ENCODE data around the gene CFAP46. TPM values are rescaled to one million over a fixed set of nuclear protein-coding genes. Genes with fewer than 3 reads are reported as not detected.
"Not testable (repeated sequence)": the region's sequence is repeated elsewhere in the genome, so short reads cannot be mapped to it uniquely, and the experiment has no call there.

Gene CFAP46
- total RNA-seq, 4 donors from 2014 or later = not detected

DNA sequence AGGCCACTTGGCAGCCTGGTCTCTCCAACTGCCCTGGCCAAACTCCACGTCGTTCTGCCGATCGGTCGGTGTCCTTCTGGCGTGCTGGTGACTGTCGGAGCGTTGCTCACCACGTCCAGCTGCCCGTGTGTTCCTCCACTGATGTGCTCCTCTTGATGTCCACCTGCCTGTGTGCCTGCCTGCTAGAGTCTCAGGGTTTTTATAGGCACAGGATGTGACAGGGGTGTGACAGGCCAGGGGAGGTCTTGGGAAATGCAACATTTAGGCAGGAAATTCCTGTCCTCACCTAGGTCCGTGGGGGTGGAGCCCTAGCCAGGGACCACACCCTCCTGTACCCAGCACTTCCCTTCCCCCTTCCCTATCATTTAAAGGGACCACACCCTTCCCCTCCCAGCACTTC, 25.2 kb upstream of the CFAP46 start:
- H3K4me1 ChIP-seq = no peaks in the 10 kb centered on the region
- no peaks in the 10 kb centered on the region for H3K9me3 ChIP-seq
- H3K27ac ChIP-seq = no peak overlapping the region
- H3K36me3 ChIP-seq = no peaks in the 10 kb centered on the region
- H3K4me3 ChIP-seq = no peak overlapping the region
- H3K27me3 ChIP-seq = no peaks in the 10 kb centered on the region
- TF ChIP-seq POLR2A (IDR thresholded peaks at IDR 0.05) = no peak
- TF ChIP-seq, protein P1, sequence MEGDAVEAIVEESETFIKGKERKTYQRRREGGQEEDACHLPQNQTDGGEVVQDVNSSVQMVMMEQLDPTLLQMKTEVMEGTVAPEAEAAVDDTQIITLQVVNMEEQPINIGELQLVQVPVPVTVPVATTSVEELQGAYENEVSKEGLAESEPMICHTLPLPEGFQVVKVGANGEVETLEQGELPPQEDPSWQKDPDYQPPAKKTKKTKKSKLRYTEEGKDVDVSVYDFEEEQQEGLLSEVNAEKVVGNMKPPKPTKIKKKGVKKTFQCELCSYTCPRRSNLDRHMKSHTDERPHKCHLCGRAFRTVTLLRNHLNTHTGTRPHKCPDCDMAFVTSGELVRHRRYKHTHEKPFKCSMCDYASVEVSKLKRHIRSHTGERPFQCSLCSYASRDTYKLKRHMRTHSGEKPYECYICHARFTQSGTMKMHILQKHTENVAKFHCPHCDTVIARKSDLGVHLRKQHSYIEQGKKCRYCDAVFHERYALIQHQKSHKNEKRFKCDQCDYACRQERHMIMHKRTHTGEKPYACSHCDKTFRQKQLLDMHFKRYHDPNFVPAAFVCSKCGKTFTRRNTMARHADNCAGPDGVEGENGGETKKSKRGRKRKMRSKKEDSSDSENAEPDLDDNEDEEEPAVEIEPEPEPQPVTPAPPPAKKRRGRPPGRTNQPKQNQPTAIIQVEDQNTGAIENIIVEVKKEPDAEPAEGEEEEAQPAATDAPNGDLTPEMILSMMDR (IDR thresholded peaks at IDR 0.05) = no peak
- no peak for DNase-seq

DNA sequence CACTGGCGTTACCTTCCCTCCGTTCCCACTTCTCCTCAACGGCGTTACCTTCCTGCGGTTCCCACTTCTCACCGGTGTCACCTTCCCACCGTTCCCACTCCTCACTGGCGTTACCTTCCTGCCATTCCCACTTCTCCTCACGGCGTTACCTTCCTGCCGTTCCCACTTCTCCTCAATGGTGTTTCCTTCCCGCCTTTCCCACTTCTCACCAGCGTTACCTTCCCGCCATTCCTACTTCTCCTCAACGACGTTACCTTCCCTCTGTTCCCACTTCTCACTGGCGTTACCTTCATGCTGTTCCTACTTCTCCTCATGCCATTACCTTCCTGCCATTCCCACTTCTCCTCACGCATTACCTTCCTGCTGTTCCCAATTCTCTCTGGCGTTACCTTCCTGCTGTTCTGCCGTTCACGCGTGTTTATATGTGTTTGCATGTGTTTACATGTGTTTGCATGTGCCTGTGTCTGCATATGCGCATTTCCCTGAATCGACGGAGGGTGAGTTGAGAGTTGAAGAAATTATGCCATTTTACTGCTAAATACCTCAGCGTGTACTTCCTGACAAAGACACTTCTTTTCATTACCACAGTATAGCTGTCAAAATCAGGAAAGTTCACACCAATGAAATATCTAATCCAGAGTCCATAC, 23.2 kb upstream of the CFAP46 start:
- Histone ChIP-seq H3K4me3 (no peak overlapping the region), H3K9me3 (no peaks in the 10 kb centered on the region), H3K36me3 (no peaks in the 10 kb centered on the region), H3K27ac (no peak overlapping the region), H3K27me3 (no peaks in the 10 kb centered on the region), H3K4me1 (no peaks in the 10 kb centered on the region)
- DNase-seq = peak in 1 of 3 donors; percentile 24
- TF ChIP-seq, protein P1 (IDR thresholded peaks at IDR 0.05) = no peak
- TF ChIP-seq POLR2A (IDR thresholded peaks at IDR 0.05) = no peak

GRCh38 chr10:132964707-132965410, 22.5 kb upstream of the CFAP46 start:
- peak in 1 of 3 donors; percentile 28 for DNase-seq
- not testable (repeated sequence) for H3K4me1 ChIP-seq, H3K9me3 ChIP-seq, H3K27ac ChIP-seq, H3K36me3 ChIP-seq, H3K27me3 ChIP-seq
- H3K4me3 ChIP-seq = peak overlapping the region in 1 of 4 donors; percentile 21

GRCh38 chr10:132964231-132964630, 21.9 kb upstream of the CFAP46 start:
- no peak overlapping the region for H3K27ac ChIP-seq
- no peaks in the 10 kb centered on the region for H3K9me3 ChIP-seq
- H3K4me1 ChIP-seq = no peaks in the 10 kb centered on the region
- DNase-seq = no peak
- no peaks in the 10 kb centered on the region for H3K36me3 ChIP-seq
- TF ChIP-seq, protein P1 (IDR thresholded peaks at IDR 0.05) = no peak
- no peaks in the 10 kb centered on the region for H3K27me3 ChIP-seq
- no peak overlapping the region for H3K4me3 ChIP-seq

- Histone ChIP-seq H3K27me3 (no peaks in the 10 kb centered on the region), H3K4me3 (no peak overlapping the region), H3K27ac (no peak overlapping the region), H3K9me3 (no peaks in the 10 kb centered on the region), H3K36me3 (no peaks in the 10 kb centered on the region), H3K4me1 (no peaks in the 10 kb centered on the region)
- DNase-seq = peak in 1 of 3 donors; percentile 19
- TF ChIP-seq, protein P1 (IDR thresholded peaks at IDR 0.05) = no peak
Measured at GRCh38 chr10:132963430-132963960, 21.1 kb upstream of the CFAP46 start.

Measured in Peyer's patch (tissue), 4 donors.